ENCODE data around the gene CPT2. TPM values are rescaled to one million over a fixed set of nuclear protein-coding genes. Genes with fewer than 3 reads are reported as not detected.

The CPT2 gene
- total RNA-seq, 1 donor from 2014 or later = 21.7 TPM

DNA sequence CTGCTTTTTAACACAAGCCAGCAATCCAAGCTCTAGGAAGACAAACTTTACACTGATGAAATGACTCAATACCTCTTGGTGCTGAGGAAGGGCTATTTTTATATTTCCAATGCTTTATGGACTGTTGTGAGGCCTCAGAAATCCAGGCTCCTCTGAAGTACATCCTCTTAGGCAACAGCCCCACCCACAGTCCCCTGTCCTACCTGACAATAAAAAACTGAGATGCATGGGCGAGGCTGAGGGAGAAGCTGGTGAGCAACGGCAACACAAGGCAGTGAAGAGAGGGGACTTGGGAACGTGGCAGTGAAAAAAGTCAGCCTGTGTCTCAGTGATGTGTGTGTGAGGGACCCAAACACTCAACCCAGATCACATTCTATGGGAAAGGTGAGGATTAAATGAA, 10.1 kb upstream of the CPT2 start:
- DNase-seq = no peak
- Mint-ChIP-seq H3K27me3 (ENCODE audit: unreplicated experiment) (no peaks in the 10 kb centered on the region), H3K9me3 (ENCODE audit: unreplicated experiment) (no peaks in the 10 kb centered on the region), H3K4me3 (ENCODE audit: unreplicated experiment) (no peak overlapping the region), H3K36me3 (ENCODE audit: unreplicated experiment) (no peaks in the 10 kb centered on the region), H3K27ac (ENCODE audit: unreplicated experiment) (no peak overlapping the region), H3K4me1 (ENCODE audit: low read depth, unreplicated experiment) (peaks cover 7% of the 10 kb centered on the region)
- TF ChIP-seq, protein P1, sequence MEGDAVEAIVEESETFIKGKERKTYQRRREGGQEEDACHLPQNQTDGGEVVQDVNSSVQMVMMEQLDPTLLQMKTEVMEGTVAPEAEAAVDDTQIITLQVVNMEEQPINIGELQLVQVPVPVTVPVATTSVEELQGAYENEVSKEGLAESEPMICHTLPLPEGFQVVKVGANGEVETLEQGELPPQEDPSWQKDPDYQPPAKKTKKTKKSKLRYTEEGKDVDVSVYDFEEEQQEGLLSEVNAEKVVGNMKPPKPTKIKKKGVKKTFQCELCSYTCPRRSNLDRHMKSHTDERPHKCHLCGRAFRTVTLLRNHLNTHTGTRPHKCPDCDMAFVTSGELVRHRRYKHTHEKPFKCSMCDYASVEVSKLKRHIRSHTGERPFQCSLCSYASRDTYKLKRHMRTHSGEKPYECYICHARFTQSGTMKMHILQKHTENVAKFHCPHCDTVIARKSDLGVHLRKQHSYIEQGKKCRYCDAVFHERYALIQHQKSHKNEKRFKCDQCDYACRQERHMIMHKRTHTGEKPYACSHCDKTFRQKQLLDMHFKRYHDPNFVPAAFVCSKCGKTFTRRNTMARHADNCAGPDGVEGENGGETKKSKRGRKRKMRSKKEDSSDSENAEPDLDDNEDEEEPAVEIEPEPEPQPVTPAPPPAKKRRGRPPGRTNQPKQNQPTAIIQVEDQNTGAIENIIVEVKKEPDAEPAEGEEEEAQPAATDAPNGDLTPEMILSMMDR (IDR thresholded peaks at IDR 0.05; ENCODE audit: partially characterized antibody, unreplicated experiment) = no peak

DNA sequence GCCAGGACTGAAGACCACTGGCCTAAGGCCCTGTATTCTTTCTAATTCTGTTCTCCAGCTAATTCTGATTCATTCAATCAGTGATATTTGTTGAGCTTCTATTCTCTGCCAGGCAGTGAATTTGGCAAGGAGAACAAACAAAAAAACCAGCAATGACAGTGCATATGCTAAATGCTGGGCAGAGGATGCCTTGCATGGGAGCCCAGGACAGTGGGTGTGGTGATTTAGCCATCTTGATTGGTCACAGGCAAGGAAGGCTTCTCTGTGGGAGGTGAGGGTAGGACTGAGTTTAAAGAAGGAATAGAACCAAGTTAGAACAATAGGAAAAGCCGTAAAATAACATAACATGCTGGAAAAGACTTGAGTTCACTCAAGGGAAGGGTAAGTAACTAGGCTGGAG, 9.2 kb upstream of the CPT2 start:
- no peaks in the 10 kb centered on the region for H3K27me3 Mint-ChIP-seq (ENCODE audit: unreplicated experiment)
- H3K4me3 Mint-ChIP-seq (ENCODE audit: unreplicated experiment) = no peak overlapping the region
- H3K9me3 Mint-ChIP-seq (ENCODE audit: unreplicated experiment) = no peaks in the 10 kb centered on the region
- H3K27ac Mint-ChIP-seq (ENCODE audit: unreplicated experiment) = no peak overlapping the region
- H3K4me1 Mint-ChIP-seq (ENCODE audit: low read depth, unreplicated experiment) = peaks cover 7% of the 10 kb centered on the region
- TF ChIP-seq, protein P1 (IDR thresholded peaks at IDR 0.05; ENCODE audit: partially characterized antibody, unreplicated experiment) = no peak
- no peak for DNase-seq
- H3K36me3 Mint-ChIP-seq (ENCODE audit: unreplicated experiment) = no peaks in the 10 kb centered on the region

DNA sequence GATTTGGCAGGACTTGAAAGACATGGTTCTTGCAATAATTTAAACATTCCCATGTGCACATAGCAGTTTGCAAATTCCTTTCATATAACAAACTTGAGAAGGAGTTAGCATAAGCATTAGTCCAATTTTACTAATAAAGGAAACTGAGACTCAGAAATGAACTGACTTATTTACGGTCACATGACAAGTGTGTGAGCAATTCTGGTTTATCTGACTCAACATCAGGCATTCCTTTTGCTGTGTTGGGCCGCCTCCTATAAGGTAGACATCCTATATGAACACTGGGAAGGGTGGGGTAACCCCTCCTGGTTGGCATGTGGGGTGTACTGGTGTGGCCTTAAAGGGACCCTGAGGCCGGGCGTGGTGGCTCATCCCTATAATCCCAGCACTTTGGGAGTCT, 8.5 kb upstream of the CPT2 start:
- no peaks in the 10 kb centered on the region for H3K9me3 Mint-ChIP-seq (ENCODE audit: unreplicated experiment)
- H3K36me3 Mint-ChIP-seq (ENCODE audit: unreplicated experiment) = no peaks in the 10 kb centered on the region
- no peak overlapping the region for H3K27ac Mint-ChIP-seq (ENCODE audit: unreplicated experiment)
- no peaks in the 10 kb centered on the region for H3K27me3 Mint-ChIP-seq (ENCODE audit: unreplicated experiment)
- H3K4me3 Mint-ChIP-seq (ENCODE audit: unreplicated experiment) = no peak overlapping the region
- no peak for DNase-seq
- TF ChIP-seq, protein P1 (IDR thresholded peaks at IDR 0.05; ENCODE audit: partially characterized antibody, unreplicated experiment) = no peak
- H3K4me1 Mint-ChIP-seq (ENCODE audit: low read depth, unreplicated experiment) = peaks cover 7% of the 10 kb centered on the region

DNA sequence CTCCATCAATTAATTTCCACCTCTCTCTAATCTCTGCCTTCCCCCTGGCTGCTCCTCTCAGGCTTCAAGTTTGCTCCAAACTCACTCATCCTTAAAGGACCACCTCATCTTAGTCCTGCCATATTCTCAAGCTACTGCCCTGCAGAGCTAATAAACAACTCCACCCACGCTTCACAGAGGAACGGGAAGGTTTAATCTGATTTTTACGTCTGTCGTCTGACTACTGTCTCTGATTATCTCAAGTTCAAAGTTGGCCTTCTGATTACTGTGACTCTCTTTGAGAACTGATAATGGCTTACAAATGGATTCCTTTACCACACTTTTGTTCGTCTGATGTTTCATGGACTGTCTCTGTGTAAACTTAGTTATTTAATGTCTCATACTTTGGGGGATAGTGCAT, 7.6 kb upstream of the CPT2 start:
- peaks cover 7% of the 10 kb centered on the region for H3K4me1 Mint-ChIP-seq (ENCODE audit: low read depth, unreplicated experiment)
- TF ChIP-seq, protein P1 (IDR thresholded peaks at IDR 0.05; ENCODE audit: partially characterized antibody, unreplicated experiment) = no peak
- no peaks in the 10 kb centered on the region for H3K27me3 Mint-ChIP-seq (ENCODE audit: unreplicated experiment)
- no peaks in the 10 kb centered on the region for H3K9me3 Mint-ChIP-seq (ENCODE audit: unreplicated experiment)
- DNase-seq = no peak
- H3K27ac Mint-ChIP-seq (ENCODE audit: unreplicated experiment) = no peak overlapping the region
- H3K4me3 Mint-ChIP-seq (ENCODE audit: unreplicated experiment) = no peak overlapping the region
- no peaks in the 10 kb centered on the region for H3K36me3 Mint-ChIP-seq (ENCODE audit: unreplicated experiment)

DNA sequence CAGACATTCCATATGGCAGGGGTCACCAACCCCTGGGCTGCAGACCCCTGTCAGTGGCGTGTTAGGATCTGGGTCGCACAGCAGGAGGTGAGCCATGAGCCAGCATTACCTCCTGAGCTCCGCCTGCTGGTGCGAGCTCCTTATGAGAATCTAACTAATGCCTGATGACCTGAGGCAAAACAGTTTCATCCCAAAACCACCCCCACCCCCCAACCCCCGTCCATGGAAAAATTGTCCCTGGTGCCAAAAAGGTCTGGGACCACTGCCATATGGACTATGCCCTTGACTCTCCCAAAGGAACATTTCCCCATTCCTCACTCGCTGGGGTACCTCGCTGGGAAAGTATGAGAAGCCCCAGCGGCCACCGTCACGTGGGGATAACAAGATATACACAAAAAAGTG, 6.4 kb upstream of the CPT2 start:
- TF ChIP-seq, protein P1 (IDR thresholded peaks at IDR 0.05; ENCODE audit: partially characterized antibody, unreplicated experiment) = no peak
- Mint-ChIP-seq H3K4me1 (ENCODE audit: low read depth, unreplicated experiment) (peaks cover 7% of the 10 kb centered on the region), H3K4me3 (ENCODE audit: unreplicated experiment) (no peak overlapping the region), H3K27ac (ENCODE audit: unreplicated experiment) (no peak overlapping the region), H3K36me3 (ENCODE audit: unreplicated experiment) (no peaks in the 10 kb centered on the region), H3K27me3 (ENCODE audit: unreplicated experiment) (no peaks in the 10 kb centered on the region), H3K9me3 (ENCODE audit: unreplicated experiment) (peaks cover 2% of the 10 kb centered on the region)
- DNase-seq = no peak
